ENCODE measurements around the gene PTRHD1.

PTRHD1 gene

DNA sequence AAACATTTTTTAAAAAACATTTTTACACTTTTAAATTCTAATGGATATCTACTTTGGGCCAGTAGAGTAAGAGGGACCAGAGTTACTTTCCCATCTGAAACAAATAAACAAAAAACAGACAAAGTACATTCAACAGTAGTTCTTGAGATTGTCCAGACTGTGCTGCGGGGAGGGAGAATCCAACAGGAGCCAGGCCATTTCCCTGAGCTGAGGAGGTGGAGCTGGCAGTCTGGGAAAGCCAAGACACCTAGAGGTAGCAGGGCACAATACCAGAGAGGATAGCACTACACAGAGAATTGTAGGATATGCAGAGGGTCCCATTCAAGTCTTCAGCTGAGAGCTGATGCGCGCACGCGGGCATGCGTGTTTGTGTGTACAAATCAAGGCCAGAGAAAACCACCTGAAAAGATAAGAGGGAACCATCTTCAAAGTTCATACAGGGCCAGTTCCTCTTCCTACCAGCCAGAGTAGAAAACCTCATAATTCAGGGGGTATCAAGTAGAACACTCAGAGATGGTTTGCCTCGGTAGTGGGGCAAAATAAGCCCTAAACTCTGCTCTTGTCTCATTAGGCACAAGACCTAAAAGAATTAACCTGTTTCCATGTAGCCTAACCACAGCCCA, 44.0 kb downstream of the PTRHD1 start:
- no peak for DNase-seq

DNA sequence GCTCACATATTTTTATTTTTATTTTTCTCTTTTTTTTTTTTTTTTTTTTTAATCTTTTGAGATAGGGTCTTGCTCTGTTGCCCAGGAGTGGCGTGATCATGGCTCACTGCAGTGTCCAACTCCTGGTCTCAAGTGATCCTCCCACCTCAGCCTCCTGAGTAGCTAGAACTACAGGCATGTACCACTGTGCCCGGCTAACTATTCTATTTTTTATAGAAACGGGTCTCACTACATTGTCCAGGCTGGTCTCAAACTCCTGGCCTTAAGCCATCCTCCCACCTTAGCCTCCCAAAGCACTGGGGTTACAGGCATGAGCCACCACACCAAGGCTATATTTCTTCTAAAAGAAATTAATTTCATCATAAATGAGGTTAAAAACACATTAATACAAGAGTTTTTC, 45.9 kb downstream of the PTRHD1 start:
- no peak for DNase-seq

DNA sequence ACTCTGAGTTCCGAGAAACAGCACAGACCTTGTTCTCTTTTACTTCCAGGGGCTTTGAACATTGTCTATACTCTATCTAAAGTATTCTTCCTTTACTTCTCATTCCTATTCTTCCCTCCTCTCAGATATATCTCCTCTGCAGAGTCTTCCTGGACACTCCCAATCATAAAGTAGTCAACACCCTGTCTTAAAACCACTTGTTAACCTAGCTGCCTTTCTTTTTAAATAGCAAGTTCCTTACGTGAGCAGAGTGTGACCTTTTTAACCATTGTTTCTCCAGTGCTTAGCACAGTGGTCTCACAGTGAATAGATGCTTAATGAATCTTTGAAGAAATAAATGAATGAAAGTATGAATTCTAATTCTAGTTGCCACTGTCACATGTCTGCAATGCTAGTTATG, 47.4 kb downstream of the PTRHD1 start:
- DNase-seq: no peak

DNA sequence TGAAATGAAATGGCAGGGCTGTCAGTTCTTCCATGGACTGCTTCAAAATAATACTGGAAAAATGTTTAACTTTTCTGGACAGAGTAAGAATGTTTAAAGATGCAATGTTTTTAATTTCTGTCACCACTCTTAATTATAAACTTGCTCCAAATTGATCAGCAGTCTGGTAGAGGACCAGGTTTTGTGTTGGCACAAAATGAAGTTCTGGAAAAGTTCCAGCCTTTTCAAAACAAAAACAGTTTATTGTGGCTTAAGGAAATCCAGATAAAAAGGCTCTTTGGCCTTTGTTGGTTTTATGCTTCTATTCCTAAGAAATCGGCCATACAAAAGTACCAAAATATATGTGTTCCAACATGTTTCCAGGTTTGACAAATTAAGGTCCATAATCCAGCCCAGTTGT, 48.8 kb downstream of the PTRHD1 start:
- no peak for DNase-seq

DNA sequence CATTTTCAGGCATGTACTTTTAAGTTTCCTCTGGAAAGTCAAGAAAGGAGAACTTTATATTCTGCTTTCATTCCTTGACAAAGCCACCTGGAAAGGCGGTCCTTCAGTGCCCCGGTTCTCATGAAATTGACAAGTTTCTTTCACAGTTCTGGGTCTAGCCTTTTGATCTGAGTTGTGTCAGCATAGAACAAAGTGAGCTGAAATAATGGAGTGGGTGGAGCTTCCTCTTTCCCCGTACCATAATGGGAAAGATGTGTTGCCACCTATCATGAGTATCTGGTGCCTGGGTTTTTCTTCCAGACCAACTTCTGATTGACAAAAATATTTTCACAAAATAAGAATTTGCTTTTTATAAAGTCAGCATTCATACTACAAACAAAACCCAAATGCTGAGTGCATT, 49.3 kb downstream of the PTRHD1 start:
- DNase-seq: no peak

DNA sequence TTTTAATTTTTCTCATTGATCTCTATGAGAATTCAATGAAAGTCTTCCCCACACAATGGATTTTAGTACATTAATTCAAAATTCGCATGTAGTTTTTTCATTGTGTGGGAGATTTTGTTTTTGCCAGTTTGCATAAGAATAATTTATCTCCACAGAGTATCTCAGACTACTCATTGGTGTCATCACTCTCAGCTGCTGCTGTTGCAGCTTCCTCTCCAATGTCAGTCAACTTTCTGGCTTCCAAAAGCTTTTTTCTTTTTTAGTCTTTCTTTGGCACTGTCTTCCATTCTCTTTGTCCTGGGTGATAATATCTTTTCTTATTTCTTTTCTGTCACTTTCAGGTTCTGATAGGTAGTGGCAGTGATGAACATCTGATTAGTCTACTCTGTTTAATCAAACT, 50.5 kb downstream of the PTRHD1 start:
- no peak for DNase-seq

DNA sequence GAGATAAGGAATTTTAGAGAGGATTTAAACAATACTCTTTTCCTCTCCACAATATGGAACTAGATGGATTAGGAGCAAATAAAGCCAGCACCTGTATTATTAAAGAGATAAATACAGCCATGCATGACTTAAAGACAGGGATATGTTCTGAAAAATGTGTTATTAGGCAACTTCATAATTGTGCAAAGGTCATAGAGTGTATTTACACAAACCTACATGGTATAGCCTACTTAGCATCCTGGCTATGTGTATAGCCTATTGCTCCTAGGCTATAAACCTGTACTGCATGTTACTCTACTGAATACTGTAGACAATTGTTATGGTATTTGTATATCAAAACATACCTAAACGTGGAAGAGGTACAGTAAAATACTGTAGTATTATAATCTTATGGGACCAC, 53.0 kb downstream of the PTRHD1 start:
- no peak for DNase-seq
